HG03066 (cell line): ENCODE results near the gene NR4A2.

Source experiments
- ATAC-seq: cut with Tn5 transposase; IDR thresholded peaks from one replicate; pipeline ENCODE4 v1.9.1; 2021; ENCODE audit warnings: low read depth; ENCODE audit not compliant: unreplicated experiment

Gene NR4A2

GRCh38 chr2:156340804-156341451, 8.4 kb upstream of the NR4A2 start:
- ATAC-seq = peak; percentile 13

- ATAC-seq = no peak
These were observed 7.9 kb upstream of the NR4A2 start for GRCh38 chr2:156340377-156340776.

GRCh38 chr2:156339865-156340264, 7.3 kb upstream of the NR4A2 start:
- no peak for ATAC-seq

DNA sequence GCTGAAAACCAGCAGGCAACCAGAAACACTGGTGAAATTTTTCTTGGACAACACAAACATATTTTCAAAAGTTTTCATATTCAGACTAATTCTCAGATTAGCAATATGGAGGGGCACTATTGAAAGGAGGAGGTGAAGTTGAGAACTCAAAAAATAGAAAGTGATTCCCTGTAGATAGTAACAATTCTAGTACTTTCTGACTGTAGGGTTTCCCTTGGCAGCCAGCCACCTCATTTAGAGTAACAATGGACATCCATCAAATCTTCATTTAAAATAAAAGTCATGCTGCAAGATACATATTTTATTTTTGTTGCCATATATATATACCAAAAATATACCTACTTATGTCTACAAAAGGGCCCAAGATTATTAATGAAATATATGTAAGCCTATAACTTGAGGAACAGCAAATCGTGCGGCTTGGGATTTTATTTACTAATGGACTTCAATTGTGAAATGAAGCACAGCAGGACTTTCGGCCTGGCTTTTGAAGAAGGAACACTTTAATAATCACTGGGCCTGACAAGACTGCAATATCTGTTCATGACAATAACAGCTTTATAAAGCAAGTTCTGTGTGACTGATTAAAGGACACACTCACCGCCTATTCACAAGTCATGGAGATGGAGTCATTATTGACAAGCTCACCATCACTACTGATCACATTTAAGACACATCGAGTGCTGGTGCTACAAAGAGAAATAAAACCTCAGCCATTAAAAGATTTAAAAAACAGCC, 6.8 kb upstream of the NR4A2 start:
- ATAC-seq = no peak

GRCh38 chr2:156338578-156338977, 6.1 kb upstream of the NR4A2 start:
- ATAC-seq = no peak

GRCh38 chr2:156334496-156335478, 2.3 kb upstream of the NR4A2 start:
- peak; percentile 16 for ATAC-seq

- ATAC-seq = peak; percentile 26
These were observed 1.5 kb upstream of the NR4A2 start for GRCh38 chr2:156333951-156334495.

- ATAC-seq = peak; percentile 27
These were observed 891 bp upstream of the NR4A2 start for GRCh38 chr2:156333274-156333950.

GRCh38 chr2:156332284-156332533, 312 bp downstream of the NR4A2 start:
- peak; percentile 4 for ATAC-seq

- ATAC-seq = no peak
These were observed 793 bp downstream of the NR4A2 start for GRCh38 chr2:156331572-156332283.

GRCh38 chr2:156329927-156330726, 2.4 kb downstream of the NR4A2 start:
- no peak for ATAC-seq

- ATAC-seq = no peak
These were observed 3.2 kb downstream of the NR4A2 start for GRCh38 chr2:156329031-156329926.

DNA sequence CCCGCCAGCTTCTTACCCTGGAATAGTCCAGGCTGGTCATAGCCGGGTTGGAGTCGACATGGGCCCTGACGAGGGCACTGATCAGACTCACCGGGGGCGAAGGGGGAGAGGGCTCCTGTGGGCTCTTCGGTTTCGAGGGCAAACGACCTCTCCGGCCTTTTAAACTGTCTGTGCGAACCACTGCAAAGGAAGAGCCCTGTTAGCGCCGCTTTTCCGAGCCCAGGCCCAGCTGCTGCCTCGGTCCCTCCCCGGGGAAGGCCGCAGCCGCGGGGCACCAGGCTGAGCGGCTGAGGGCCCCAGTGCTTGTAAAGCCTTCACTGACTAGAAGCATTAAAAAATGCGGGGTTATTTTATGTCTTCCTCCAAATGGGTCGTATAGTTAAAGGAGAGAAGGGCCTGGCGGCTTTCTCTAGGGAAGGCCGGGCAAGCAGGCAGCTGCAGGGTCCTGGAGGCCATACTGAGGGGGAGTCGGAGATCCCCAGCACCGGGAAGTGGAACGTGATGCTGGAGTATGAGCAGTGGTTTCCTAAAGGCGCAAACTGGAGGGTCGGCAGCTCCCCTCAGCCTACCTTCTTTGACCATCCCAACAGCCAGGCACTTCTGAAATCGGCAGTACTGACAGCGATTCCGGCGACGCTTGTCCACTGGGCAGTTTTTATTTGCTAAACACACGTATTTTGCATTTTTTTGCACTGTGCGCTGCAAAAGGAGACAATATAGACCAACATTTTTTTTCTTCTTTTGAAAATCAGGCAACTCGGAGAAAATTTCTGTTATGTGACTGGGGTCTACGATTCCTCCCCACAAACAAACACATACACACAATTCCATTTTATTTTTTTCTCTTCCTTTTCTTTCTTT, 4.5 kb downstream of the NR4A2 start:
- ATAC-seq = no peak

DNA sequence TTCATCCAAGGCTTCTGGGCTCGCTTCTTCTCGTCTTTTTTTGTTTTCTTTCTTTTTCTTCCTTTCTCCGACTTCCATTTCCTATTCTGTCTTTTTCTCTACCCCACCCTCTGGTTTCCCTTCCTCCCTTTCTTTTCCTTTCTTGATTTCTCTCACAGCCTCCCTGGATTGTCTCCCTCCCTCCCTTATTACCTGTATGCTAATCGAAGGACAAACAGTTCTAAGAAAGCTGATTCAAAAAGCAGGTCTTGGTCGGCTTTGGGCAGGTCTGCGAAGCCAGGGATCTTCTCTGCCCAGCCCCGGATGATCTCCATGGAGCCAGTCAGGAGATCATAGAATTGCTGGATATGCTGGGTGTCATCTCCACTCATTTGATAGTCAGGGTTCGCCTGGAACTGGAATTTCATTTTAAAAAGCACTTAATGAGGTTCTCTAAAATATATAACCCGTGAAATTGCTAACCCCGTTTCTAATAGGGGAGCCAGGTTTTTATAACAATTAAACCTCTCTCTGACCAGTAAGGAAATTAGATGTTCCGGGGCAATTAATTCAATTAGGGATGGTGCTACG, 5.9 kb downstream of the NR4A2 start:
- no peak for ATAC-seq

DNA sequence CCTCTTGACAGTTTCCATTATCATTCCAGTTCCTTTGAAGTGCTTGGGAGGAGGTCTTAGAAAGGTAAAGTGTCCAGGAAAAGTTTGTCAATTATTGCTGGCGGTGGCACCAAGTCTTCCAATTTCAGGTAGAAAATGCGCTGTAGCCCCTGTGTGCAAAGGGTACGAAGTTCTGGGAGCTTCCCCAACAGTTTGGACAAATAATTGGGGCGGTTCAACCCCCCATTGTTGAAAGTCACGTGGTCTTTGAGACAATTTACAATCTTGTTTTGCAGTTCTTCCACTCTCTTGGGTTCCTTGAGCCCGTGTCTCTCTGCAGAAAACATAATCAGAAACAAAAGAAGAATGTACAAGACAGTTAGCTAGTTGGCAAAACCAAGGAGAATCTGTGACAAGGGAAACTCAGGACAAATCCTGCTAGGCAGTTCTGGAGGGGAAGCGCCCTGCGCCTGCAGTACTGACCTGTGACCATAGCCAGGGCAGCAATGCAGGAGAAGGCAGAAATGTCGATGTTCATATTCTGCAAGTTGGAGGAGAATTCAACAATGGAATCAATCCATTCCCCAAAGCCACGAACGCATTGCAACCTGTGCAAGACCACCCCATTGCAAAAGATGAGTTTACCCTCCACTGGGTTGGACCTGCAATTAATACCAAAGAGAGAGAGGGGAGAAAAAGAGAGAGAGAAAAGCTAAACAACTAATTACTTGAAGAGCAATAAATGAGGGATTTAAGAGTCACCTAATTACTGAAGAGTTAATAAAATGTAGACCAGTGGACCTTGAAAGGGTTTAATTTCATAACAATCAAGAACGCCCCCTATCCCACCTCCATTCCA, 6.6 kb downstream of the NR4A2 start:
- no peak for ATAC-seq

DNA sequence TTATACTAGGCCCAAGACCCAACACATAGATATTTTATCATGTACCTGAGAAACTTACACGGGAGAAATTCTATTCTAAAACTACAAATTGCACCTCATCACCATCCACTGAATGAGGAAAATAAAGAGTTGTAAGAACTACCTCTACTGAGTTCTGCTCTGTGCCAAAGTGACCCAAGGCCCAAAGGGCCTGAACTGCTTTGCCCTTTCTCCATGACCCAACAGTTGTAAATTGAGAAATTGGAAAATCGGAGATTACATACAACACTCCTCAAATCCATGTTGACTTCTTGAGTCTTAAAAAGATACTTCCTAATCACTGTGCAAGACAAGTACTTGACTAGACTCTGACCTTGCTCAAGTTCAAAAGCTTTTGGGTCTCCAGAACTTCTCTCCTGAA, 8.8 kb downstream of the NR4A2 start:
- ATAC-seq = no peak
